Karpas-422 (cell line): ENCODE data around the gene IDI2. TPM values are rescaled to one million over a fixed set of nuclear protein-coding genes. Genes with fewer than 3 reads are reported as not detected.

Experiments used
- DNase-seq: peaks from one replicate; pipeline ENCODE4 v3.0.0-alpha.2; 2015
- H2AFZ ChIP-seq: fragments of 200-600 bp; sonication (generic); 2 replicates; pipeline ENCODE4 v1.6.1; 2014; ENCODE audit warnings: antibody characterized with exemption, low read length, mixed read lengths
- H3K27ac ChIP-seq: fragments of 200-600 bp; sonication (generic); 2 replicates; pipeline ENCODE4 v1.5.1; 2014; ENCODE audit warnings: mild to moderate bottlenecking, low read length, moderate library complexity
- H3K27me3 ChIP-seq: fragments of 200-600 bp; sonication (generic); 2 replicates; pipeline ENCODE4 v1.6.1; 2014; ENCODE audit warnings: low read length, mixed read lengths
- H3K36me3 ChIP-seq: fragments of 200-600 bp; sonication (generic); 2 replicates; pipeline ENCODE4 v1.6.1; 2014; ENCODE audit warnings: low read length, mixed read lengths; ENCODE audit not compliant: insufficient read depth
- H3K4me1 ChIP-seq: fragments of 200-600 bp; sonication (generic); 2 replicates; pipeline ENCODE4 v1.6.1; 2014; ENCODE audit warnings: mild to moderate bottlenecking, low read length, mixed read lengths
- H3K4me2 ChIP-seq: fragments of 200-600 bp; sonication (generic); 2 replicates; pipeline ENCODE4 v1.6.1; 2014; ENCODE audit warnings: low read length, low read depth, mild to moderate bottlenecking; ENCODE audit not compliant: poor library complexity, severe bottlenecking
- H3K4me3 ChIP-seq: fragments of 200-600 bp; sonication (generic); 2 replicates; pipeline ENCODE4 v1.5.1; 2014; ENCODE audit warnings: mild to moderate bottlenecking, antibody characterized with exemption, low read length, mixed read lengths
- H3K79me2 ChIP-seq: fragments of 200-600 bp; sonication (generic); 2 replicates; pipeline ENCODE4 v1.6.1; 2014; ENCODE audit warnings: mild to moderate bottlenecking, low read length, mixed read lengths
- H3K9ac ChIP-seq: fragments of 200-600 bp; sonication (generic); 2 replicates; pipeline ENCODE4 v1.6.0; 2014; ENCODE audit warnings: low read length
- H3K9me2 ChIP-seq: fragments of 200-600 bp; sonication (generic), shearing (Covaris generic); replicated peaks from 2 replicates; pipeline ENCODE4 v1.6.0; 2014; ENCODE audit warnings: mild to moderate bottlenecking, low read length, moderate library complexity; ENCODE audit not compliant: insufficient read depth
- H3K9me3 ChIP-seq: fragments of 300-700, 200-600 bp; sonication (generic); 2 replicates; pipeline ENCODE4 v1.6.1; 2014; ENCODE audit warnings: low read length, mixed read lengths
- H4K20me1 ChIP-seq: fragments of 200-600 bp; sonication (generic); 2 replicates; pipeline ENCODE4 v1.6.1; 2014; ENCODE audit warnings: mild to moderate bottlenecking, antibody characterized with exemption, low read length, low read depth; ENCODE audit not compliant: insufficient read depth
- total RNA-seq: library from RNA; depleted of rRNA; stranded (reverse); fragments of >200 nt; shearing (Covaris generic); gene quantifications from 2 replicates; pipeline ENCODE4 v1.2.3, GENCODE V29; 2014; ENCODE audit warnings: low replicate concordance

Gene IDI2
- total RNA-seq, 1 experiment from 2014 or later, result not detected

DNA sequence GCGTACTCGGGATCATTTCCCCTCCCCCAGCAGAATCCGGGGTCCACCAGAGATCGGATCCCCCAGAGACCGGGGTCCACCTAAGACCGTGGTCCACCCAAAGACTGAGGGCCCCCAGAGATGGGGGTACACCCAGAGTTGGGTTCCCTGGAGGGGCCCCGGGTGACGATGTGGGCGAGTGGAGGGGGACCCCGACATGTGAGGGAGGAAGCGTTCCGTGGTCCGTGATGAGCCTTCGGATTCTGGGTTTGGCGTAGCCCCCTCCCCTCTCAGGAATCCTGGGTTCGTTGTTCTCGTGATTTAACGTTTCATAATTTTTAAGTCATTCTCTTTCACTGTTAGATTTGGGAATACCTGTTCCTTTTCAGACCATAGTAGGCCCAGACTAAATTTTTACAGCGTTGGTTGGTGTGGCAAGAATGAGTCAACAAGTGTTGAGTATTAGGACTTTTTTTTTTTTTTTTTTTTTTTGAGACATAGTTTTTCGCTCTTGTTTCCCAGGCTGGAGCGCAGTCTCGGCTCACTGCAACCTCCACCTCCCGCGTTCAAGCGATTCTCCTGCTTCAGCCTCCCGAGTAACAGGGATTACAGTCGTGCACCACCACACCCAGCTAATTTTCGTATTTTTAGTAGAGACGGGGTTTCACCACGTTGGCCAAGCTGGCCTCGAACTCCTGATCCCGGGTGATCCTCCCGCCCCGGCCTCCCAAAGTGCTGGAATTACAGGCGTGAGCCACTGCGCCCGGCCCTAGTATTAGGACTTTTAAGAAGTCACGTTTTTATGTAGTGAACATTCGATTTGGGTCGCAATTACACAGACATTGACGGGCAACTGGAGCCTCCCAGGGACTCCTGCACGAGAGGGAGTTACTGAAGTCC lies 36.8 kb downstream of the IDI2 start:
- peaks cover 36% of the 10 kb centered on the region for H4K20me1 ChIP-seq
- peaks cover 54% of the 10 kb centered on the region for H3K79me2 ChIP-seq
- peaks cover 27% of the 10 kb centered on the region for H3K36me3 ChIP-seq
- H3K9ac ChIP-seq, result peak overlapping the region; percentile 93
- H3K4me1 ChIP-seq, result peaks cover 24% of the 10 kb centered on the region
- H3K9me3 ChIP-seq, result no peaks in the 10 kb centered on the region
- no peaks in the 10 kb centered on the region for H3K9me2 ChIP-seq
- peak overlapping the region; percentile 96 for H3K4me3 ChIP-seq
- peak overlapping the region; percentile 63 for H3K27ac ChIP-seq
- peak overlapping the region; percentile 82 for H3K4me2 ChIP-seq
- no peak overlapping the region; the same call in 1 of the 2 replicates for H2AFZ ChIP-seq
- no peaks in the 10 kb centered on the region for H3K27me3 ChIP-seq
- DNase-seq, result peak; percentile 70

DNA sequence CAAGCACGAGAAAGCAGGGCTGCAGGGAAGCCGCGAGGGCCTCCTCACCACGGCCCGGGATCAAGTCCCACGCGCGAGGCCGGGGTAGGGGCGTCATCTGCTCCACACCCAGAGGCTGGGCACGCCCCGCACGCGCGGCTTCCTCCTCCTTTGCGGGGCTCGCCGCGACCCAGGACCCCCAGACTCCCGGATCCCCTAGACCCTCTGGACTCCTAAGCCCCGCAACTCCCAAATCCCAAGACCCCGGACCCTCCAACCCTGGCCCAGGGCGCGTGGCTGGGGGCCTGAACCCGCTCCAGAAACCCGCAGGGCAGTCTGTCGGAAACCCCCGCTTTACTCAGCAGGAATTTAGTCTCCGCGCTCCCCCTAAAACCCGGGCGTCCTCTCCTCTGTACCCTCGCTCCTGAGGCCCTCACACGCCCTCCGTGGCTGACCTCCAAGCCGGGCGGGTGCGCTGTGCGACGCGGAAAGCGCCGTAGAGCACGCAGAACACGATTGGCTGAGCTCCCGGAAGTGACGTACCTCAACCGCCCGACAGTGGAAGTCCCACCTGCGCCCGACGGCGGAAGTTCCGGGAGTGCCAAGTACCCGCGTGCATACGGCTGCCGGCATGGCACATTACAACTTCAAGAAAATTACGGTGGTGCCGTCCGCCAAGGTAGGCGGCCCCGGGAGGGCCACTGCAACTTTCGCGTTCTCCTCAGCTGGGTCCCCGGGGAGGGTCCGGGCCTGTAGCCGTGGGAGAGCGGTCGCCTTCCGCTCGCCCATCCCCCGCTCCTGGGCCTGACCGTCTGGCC lies 37.6 kb downstream of the IDI2 start, which contains the start of gene GTPBP4:
TSS of gene GTPBP4 (plus strand) at position 565 of the 797 bp plus-strand sequence. CDS start at position 611, 46 bp downstream.
- Histone ChIP-seq H3K9me2 (no peaks in the 10 kb centered on the region), H4K20me1 (peaks cover 32% of the 10 kb centered on the region), H3K9ac (peak within 1 kb of the TSS; percentile 93), H3K4me2 (peak within 1 kb of the TSS; percentile 82), H3K4me1 (peaks cover 24% of the 10 kb centered on the region), H3K4me3 (peak within 1 kb of the TSS; percentile 96), H2AFZ (peak within 1 kb of the TSS; percentile 66), H3K9me3 (no peaks in the 10 kb centered on the region), H3K27ac (peak within 1 kb of the TSS; percentile 63), H3K27me3 (no peaks in the 10 kb centered on the region), H3K79me2 (peaks cover 47% of the 10 kb centered on the region), H3K36me3 (peaks cover 21% of the 10 kb centered on the region)
- DNase-seq, result peak; percentile 99

DNA sequence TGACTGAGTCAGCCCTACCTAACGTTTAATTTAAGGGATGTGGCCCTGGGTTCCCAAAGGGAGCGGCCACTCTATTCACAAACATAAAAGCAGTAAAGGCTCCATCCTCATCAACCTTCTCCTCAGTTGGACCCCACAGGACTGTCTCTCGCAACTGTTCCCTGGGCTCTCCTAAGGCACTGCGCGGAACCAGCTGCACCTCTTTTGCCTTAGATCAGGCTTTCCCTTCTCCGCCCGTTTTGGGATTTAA lies 38.1 kb downstream of the IDI2 start:
- Histone ChIP-seq H3K9me2 (no peaks in the 10 kb centered on the region), H3K27me3 (no peaks in the 10 kb centered on the region), H3K9me3 (no peaks in the 10 kb centered on the region), H3K79me2 (peaks cover 42% of the 10 kb centered on the region), H3K4me3 (peak overlapping the region; percentile 96), H3K27ac (no peak overlapping the region), H3K36me3 (peaks cover 15% of the 10 kb centered on the region), H3K9ac (peak overlapping the region; percentile 93), H3K4me2 (peak overlapping the region; percentile 82), H4K20me1 (peaks cover 27% of the 10 kb centered on the region), H2AFZ (peak overlapping the region; percentile 66), H3K4me1 (peaks cover 24% of the 10 kb centered on the region)
- DNase-seq, result no peak

DNA sequence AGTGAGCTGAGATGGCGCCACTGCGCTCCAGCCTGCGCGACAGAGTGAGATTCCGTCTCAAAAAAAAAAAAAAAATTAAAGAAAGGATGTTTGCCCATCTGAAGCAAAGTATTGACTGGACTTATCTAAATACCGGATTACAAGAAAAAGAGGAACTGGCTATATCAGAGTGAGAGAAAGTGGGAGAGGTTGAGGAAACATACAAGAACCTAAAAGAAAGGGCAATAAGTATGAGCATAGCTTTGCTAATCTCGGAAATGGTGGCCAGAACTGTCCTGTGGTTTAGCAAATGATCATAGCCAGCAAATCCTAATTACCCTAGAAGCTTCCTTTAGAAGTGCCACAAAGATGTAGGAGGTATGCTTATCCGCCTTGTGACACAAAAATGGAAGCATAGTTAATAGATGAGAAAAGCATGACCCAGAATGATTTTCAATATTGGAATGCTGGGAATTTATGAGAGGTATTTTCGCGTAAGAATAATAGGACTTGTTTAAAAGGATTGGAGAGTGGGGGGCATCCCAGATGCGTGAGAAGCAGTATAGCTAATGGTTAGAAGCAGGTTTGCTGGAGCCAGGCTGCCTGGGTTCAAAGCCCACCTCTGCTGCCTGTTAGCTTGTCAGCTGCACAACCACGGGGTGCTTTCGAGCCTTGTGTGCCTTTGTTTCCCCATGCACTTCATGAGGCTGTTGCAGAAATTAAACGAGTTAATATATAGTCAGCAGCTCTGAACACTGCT lies 38.6 kb downstream of the IDI2 start:
- H3K36me3 ChIP-seq, result peaks cover 12% of the 10 kb centered on the region
- peaks cover 37% of the 10 kb centered on the region for H3K79me2 ChIP-seq
- peak overlapping the region; percentile 96 for H3K4me3 ChIP-seq
- no peaks in the 10 kb centered on the region for H3K9me2 ChIP-seq
- no peak overlapping the region; the same call in 1 of the 2 replicates for H2AFZ ChIP-seq
- peaks cover 23% of the 10 kb centered on the region for H4K20me1 ChIP-seq
- no peaks in the 10 kb centered on the region for H3K27me3 ChIP-seq
- H3K4me2 ChIP-seq, result peak overlapping the region; percentile 82
- peaks cover 24% of the 10 kb centered on the region for H3K4me1 ChIP-seq
- DNase-seq, result no peak
- no peak overlapping the region for H3K27ac ChIP-seq
- H3K9ac ChIP-seq, result peak overlapping the region; percentile 93
- no peaks in the 10 kb centered on the region for H3K9me3 ChIP-seq

DNA sequence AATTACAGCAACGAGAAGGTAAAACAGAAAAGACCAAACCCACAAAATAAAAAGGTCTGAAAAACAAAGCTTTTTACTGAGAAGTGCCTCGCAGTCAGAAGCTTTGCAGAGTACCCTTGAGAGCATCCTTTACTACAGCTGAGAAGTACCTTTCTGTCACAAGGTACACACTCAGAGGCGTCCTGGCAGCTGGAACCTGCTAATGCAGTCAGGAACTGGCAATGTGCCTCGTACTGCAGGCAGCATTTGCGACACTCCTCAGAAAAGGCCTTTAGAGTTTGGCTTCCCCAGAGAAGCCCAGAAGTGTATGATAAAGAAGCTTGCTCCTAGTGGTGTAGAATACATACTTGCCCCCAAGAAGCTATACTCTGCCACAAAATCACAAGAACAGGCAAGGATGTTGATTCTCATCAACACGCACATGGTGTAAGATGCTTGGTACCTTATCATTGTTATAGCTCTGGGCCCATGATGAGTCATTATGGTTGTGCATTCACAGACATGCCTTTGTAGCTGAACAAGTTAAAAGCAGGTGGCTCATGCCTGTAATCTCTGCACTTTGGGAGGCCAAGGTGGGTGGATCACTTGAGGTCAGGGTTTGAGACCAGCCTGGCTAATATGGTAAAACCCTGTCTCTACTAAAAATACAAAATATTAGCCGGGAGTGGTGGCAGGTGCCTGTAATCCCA lies 39.4 kb downstream of the IDI2 start:
- Histone ChIP-seq H3K4me2 (no peak overlapping the region), H3K79me2 (peaks cover 31% of the 10 kb centered on the region), H3K27ac (no peak overlapping the region), H3K9ac (no peak overlapping the region), H2AFZ (no peak overlapping the region), H4K20me1 (peaks cover 21% of the 10 kb centered on the region), H3K4me3 (no peak overlapping the region), H3K36me3 (peaks cover 11% of the 10 kb centered on the region), H3K9me2 (no peaks in the 10 kb centered on the region), H3K4me1 (peaks cover 24% of the 10 kb centered on the region), H3K27me3 (no peaks in the 10 kb centered on the region), H3K9me3 (no peaks in the 10 kb centered on the region)
- no peak for DNase-seq

DNA sequence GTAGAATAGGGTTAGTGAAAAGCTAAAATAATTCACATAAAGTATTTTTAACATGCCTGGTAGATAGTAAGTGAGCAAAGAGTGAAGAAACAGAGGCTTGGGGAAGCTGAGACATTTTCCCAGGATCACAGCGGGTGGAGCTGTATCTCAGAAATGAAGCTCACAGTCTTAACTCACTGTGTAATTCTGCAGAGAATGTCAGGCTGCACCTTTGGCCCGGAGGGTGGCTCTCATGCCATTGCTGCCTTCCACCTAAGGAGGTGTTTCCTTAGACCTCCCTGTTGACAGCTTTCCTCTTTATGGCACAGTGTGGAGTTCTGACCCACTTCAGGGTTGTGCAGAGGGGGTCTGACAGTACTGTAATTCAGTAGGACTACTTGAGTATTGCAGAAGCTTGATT lies 40.3 kb downstream of the IDI2 start:
- no peak overlapping the region for H3K4me3 ChIP-seq
- no peaks in the 10 kb centered on the region for H3K9me2 ChIP-seq
- no peak overlapping the region for H3K27ac ChIP-seq
- no peak for DNase-seq
- H3K4me2 ChIP-seq, result no peak overlapping the region
- no peak overlapping the region for H2AFZ ChIP-seq
- H3K79me2 ChIP-seq, result peaks cover 21% of the 10 kb centered on the region
- no peaks in the 10 kb centered on the region for H3K27me3 ChIP-seq
- peaks cover 19% of the 10 kb centered on the region for H3K4me1 ChIP-seq
- H3K9me3 ChIP-seq, result peaks cover 6% of the 10 kb centered on the region; the same call in 1 of the 2 replicates
- peaks cover 5% of the 10 kb centered on the region; the same call in 1 of the 2 replicates for H3K36me3 ChIP-seq
- H3K9ac ChIP-seq, result no peak overlapping the region
- H4K20me1 ChIP-seq, result peaks cover 12% of the 10 kb centered on the region

DNA sequence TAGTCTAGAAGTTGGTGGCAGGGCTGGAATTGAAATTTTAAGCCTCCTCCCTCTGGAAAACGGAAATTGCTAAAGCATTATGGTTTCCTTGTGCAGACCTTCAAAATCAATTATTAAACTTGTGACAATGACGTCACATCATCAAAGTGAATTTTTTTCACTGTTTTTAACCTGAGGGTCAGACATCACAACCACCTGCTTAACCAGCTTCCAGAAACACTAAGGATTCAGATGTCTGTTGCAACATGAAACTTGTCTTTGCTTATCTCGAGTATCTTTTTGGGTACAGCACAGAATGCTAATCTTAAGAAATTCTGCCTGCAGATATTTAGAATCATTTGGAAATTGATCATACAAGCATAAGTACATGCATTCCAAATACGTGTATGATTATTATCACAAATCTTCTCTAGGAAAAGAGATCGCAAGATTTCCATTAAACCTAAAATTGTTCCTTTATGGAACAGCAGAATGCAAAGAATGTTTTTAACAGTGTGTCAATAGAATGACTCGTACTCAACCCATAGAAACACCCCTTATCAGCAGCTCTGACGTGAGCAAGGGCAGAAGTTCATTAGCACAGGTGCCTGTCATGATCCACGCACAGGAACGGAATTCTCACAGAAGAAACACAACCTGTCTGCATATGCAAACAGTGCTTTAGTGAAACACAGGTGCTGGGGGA lies 41.5 kb downstream of the IDI2 start:
- H3K4me2 ChIP-seq, result no peak overlapping the region
- peaks cover 7% of the 10 kb centered on the region; the same call in 1 of the 2 replicates for H3K9me3 ChIP-seq

More for the DNA sequence above, 41.5 kb downstream of the IDI2 start:
- H3K79me2 ChIP-seq, result peaks cover 9% of the 10 kb centered on the region
- H4K20me1 ChIP-seq, result peaks cover under 1% of the 10 kb centered on the region; the same call in 1 of the 2 replicates
- no peak for DNase-seq
- H3K27me3 ChIP-seq, result no peaks in the 10 kb centered on the region
- 0 out of 2 replicates have a peak, but pooled peaks cover under 1% of the 10 kb centered on the region for H3K36me3 ChIP-seq
- H3K4me3 ChIP-seq, result no peak overlapping the region
- no peak overlapping the region for H3K27ac ChIP-seq
- no peaks in the 10 kb centered on the region for H3K9me2 ChIP-seq
- peaks cover 8% of the 10 kb centered on the region for H3K4me1 ChIP-seq
- H3K9ac ChIP-seq, result no peak overlapping the region
- H2AFZ ChIP-seq, result no peak overlapping the region
